HG02763 (cell line): ENCODE results near the gene CLDN6.

ENCODE experiments used
- ATAC-seq: cut with Tn5 transposase; IDR thresholded peaks from one replicate; pipeline ENCODE4 v1.9.1; 2021; ENCODE audit warnings: mild to moderate bottlenecking, moderate library complexity; ENCODE audit not compliant: unreplicated experiment

CLDN6 gene

DNA sequence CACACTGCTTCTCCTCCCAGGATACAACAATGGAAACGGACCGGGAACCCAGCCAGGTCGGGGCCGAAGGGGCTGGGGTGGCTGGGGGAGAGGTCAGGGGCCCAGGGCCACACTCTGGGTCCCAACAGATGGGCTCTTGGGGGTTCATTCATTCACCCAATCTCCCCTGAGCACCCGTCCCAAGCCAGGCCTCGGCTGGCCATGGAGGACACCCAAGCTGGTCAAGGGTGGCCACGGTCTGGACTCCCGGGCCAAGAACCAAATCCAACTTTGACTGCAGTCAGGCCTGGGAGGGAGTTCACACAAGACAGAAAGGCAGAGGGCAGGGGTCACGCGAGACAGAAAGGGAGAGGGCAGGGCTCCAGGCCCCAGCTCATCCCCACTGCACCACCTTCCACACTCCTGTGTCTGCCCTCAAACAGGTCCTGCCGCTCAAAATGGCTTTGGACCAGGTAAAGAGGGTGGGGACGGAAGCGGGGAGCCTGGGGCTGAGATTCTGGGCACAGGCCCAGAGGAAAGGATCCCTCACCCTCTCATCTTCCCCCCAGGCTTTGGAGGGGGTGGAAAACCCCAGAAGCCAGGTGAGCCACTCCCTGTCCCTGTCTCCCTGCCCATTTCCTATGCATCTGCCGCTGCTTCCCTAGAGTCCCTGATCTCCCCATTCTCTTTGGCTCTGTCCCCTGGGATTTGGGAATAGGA lies 25.5 kb downstream of the CLDN6 start:
- ATAC-seq: no peak

DNA sequence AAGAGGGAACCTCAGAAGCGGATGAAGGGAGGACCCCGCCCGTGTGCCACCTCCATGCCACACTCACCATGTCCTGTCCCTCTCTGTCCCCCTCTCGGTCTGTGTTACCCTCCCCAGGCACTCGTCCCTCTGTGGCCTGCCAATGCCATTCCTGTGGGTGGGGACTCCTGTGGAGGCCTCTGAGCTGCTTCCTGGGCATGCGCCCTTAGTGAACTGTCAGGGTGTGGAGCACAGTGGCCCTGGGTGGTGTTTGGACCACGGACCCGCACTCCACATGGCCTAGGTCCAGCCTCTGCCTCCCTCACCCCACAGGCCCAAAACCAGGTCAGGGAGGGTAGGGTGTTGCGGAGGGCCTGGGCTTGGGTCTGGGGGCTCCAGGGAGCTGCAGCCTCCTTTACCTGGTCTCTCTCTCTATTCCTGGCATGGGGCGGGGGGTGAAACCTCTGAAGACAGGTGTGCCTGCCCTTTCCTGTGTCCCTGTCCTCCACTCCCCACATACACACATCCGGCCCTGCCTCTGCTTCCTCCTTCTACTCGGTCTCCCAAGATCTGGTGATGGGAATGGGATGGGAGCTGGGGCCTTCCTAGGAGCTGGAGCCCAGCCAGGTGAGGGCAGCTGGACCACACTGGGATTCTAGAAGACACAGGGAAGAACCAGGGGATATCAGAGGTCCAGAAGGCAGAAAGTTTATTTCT lies 26.3 kb downstream of the CLDN6 start:
- ATAC-seq: no peak

DNA sequence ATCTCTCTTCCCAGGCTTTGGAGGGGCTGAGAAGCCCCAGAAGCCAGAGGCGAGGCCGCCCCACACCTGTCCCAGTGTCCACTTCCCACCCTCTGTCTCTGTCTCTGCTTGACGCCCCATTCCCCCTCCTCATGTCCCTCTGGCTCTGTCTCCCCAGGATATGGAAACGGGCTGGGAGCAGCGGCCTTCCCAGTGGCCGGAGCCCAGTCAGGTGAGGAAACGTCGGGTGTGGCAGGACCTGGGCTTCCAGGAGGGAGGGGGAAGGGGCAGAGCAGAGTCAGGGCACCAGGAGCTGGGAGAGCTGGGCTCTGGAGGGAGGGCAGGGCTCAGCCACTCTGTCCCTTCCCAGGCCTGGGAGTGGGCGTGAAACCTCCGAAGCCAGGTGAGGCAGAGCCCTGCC lies 27.1 kb downstream of the CLDN6 start:
- ATAC-seq: no peak

DNA sequence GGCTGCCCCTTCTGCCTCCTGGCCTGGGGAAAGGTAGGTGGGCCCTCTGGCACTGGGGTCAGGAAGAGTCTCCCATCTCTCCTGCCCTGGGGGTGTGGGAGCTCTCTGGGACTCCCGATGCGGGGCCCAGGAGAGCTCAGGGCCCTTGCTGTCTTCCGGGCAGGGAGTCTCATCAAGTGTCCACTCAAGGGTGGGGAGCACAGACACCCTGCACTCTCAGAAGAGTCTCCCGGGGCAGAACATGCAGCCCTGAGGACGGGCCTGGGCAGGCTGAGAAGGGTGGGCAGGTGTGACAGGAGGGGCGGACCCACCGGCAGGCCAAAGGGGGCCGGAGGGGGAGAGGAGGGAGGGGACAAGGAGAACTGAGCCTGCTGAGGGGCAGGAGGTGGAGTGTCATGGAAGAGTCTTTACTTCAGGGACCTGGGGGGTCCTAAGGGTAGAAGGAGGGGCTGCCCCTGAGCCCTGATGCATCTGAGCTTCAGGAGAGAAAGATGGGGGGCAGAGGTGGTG lies 29.3 kb downstream of the CLDN6 start:
- no peak for ATAC-seq

DNA sequence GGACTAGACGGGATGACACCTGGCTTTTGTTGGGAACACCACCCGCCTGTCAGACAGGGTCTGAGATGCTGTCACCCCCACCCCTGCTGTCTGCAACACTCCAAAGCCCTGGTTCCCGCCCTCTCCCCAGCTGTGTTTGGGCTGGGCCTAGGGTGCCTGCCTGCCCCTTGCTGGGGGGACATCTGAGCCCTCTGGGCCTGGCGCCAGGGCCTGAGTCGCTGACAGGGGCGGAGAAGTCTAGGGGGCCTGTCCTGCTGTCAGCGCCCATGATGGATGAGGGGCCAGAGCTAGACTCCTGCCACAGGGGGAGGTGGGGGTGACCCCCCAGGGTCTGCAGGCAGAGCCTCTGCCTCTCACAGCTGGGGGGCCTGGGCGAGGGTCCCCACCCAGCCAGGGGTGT lies 30.1 kb downstream of the CLDN6 start:
- ATAC-seq: no peak

DNA sequence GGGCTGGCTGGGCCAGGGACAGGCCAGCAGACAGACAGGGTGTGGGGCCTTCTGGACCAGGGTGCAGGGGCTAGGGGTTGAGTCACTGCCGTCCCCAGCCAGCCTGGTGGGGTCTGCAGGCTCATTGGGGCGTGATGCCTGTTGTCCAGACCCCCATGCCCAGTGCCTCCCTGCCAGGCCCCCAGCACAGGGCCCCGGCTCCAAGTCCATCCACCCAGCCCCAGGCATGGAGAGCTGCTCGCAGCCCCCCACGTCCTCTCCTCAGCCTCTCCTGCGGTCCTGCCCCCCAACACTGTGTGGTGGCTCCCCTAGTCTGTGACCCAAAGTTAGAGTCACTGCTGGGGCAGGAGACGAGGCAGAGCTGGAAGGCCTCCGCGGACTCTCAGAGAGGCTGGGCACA lies 30.7 kb downstream of the CLDN6 start:
- ATAC-seq: no peak

DNA sequence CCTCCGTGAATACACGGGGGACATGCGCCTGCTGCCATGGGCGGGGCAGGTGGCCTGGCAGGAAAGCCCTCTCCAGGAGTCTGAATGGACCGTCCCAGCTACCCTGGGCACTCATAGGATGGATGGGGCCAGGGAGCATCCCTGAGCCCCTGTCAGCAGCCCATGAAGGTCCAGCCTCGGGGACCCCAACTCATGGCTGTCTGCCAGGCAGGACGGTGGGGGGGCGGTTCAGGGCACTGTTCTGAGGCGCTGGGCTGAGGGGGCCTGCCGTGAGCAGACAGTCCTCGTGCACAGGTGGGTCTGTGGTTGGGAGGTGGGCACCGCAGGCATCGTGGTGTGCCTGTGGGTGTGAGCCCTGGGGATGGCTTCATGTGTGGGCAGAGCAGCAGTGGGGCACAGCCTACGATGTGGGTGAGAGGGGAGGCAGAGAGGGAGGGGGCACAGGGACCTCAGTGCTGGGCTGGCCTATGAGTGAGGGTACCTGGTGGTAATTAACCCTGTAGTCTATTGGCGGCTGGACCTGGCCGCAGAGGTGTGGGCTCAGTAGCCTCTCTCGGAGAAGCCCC lies 31.3 kb downstream of the CLDN6 start:
- no peak for ATAC-seq

DNA sequence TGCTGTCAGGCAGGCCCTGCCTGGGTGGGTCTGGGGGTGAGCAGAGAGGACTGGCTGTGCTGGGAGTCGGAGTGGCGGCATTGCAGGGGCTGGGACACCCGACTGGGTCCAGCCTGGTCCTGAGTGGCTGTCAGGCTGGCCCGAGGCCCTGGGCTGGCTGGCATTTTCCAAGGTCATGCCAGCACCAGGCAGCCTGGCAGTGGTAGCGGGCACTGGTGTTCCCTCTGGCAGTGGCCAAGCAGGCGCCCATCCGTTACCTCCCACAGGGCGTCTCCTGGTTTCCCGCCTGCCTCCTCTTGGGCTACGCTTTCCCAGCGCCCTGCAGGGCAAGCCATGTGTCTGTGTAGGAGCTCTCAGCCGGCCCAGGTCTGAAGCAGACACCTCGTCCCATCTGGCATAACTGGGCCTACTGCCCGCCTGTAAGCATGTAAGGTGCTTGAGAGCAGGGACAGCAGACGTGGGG lies 32.1 kb downstream of the CLDN6 start:
- no peak for ATAC-seq

DNA sequence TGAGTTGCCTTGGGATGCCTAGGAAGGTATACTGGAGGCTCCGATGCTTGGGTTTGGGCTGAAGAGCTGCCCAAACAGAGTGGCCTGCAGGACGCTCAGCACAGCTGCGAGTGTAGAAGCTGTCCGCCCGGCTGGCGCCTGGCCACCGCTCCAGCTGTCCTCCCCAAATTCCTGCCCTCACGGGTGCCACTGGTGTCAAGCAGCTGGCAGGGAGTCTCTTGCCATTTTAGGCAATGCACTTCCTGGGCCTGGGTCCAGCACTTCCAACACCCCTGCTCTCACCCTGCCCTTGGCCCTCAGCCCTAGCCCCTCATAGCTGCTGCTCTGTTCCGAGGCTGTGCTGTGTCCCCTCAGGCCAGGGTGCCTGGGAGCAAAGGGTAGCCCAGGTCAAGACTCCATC lies 32.5 kb downstream of the CLDN6 start:
- ATAC-seq: no peak

DNA sequence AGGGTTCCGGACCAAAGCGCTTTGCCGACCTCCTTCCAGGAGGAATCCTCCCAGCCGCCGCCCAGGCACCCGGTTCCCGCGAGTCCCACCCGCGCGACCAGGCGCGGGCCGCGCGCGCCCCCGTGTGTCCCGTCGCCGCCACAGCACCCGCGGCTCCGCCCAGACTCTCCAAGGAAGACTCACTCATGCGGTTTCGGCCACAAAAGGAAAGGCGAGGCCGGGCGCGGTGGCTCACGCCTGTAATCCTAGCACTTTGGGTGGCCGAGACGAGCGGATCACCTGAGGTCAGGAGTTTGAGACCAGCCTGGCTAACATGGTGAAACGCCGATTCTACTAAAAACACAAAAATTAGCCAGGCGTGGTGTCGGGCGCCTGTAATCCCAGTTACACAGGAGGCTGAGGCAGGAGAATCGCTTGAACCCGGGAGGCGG lies 34.3 kb downstream of the CLDN6 start:
- peak; percentile 40 for ATAC-seq

DNA sequence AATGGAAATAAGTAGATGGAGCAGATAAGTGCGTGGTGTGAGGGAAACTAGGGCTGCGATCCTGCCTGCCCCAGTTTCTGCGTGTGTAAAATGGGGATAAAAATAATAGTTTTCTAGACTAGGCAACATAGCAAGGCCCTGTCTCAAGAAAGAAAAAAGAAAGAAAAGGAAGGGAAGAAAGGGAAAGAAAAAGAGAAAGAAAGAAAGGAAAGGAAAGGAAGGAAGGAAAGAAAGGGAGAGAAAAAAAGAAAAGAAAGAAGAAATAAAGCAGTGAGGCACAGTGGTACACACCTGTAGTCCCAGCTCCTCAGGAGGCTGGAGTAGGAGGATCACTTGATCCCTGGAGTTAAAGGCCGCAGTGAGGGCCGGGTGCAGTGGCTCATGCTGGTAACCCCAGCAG lies 35.6 kb downstream of the CLDN6 start:
- no peak for ATAC-seq

DNA sequence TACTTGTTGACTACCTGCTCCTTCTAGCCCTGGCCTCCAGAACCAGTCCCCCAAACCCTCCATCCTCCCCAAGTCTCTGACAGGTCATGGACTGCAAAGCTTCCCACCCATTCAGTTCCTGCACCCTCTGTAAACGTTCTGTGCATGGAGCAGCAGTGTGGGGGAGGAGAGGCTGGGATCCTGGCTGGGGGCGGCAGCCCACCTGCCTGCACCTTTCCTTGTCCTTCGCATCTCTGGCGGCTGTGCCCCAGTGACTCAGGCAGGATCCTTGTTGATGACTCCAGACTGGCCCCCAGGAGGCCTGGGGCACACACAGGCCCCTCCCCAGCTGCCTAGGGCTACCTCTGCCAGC lies 36.1 kb downstream of the CLDN6 start:
- no peak for ATAC-seq

DNA sequence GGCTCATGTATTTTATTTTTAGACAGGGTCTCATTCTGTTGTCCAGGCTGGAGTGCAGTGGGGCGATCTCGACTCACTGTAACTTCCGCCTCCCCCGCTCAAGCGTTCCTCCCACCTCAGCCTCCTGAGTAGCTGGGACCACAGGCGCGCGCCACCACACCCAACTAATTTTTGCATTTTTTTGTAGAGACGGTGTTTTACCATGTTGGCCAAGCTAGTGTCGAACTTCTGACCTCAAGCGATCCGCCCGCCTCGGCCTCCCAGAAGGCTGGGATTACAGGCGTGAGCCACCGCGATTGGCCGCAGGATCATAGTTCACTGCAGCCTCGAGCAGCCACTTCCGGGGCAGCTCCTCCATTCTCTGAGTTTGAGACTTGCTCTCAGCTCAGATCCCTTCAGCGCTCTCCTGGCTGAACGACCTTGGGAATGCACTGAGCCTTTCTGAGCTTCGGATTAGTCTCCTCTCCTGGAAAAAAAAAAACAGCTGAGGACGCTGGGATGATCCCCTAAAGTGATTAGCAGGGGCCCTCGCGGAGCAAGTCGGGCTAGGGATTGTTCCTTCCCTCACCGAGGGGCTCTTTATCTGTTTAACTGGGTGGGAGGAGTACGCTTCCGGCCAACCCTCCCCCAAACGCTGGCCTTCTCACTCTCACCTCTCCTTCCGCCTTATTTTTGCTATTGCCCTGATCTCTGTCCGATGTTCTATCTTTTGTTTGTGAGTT lies 36.6 kb downstream of the CLDN6 start:
- no peak for ATAC-seq

DNA sequence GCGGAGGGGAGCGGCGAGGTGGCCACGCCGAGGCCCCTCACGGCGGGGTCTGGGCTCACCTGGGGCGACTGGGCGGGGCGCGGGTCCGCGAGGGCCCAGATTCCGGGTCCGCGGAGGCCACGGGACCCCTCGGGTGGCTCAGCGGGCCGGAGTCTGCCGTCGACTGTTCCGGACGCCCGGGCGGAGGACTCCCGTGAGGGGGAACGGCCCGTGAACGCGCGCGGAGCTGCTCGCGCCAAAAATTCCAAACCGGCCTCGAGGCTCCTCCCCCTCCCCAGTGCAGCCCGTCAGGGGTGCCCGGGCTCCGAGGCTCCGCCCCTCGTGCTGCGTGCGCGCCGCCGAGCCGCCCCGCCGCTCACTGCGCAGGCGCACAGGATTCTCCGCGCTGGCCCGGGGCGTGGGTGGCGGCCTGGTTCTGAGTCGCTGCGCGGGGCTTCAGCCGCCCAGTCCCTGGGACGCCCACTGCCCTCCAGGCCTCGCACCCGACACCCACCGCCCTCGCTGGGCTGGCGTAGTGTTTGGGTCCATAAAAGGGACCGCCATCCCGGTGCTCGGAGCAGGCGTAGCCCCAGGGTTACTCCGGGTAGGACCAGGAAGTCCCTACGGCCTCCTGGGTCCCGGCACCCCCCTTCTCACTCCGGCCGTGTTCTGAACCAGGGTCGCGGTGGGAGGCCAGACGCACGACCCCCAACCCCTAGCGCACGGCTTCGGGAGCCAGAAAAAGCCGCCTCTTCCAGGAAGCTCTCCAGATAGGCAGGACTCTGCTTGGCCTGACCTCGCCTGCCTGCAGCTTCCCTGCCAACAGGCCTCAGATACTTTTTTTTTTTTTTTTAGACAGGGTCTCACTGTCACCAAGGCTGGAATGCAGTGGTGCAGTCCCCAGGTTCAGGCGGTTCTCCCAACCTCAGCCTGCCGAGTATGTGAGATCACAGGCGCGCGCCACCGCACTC lies 37.5 kb downstream of the CLDN6 start, which contains the start of gene PKMYT1:
TSS of gene PKMYT1 (minus strand) at position 220 of the 950 bp plus-strand sequence. CDS start 789 bp downstream, outside the sequence.
- ATAC-seq: peak; percentile 74

DNA sequence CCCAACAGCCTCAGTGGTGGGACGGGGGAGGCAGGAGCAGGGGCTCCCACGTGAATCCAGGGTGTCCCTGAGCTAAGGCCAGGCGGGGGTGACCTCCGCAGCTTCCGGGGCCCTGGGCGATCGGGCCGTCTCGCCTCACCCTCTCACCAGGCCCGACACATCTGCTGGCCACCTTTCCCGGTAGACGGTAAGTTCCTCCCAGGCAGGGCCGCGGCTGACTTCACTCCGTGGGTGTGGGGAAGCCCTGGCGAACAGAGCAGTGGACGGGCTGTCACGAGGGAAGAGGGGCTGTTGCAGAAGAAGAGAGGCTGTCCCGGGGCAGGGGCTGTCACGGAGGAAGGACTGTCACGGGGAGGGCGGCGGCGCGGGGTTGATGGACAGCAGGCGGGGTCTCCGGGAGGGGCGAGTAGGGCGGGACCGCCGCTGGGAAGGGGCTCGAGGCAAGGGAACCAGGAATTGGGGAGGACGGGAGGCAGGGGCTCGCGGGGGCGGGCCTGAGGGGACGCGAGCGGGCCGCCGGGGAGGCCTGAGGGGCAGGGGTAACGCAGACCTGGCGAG lies 38.2 kb downstream of the CLDN6 start:
- ATAC-seq: peak; percentile 7

DNA sequence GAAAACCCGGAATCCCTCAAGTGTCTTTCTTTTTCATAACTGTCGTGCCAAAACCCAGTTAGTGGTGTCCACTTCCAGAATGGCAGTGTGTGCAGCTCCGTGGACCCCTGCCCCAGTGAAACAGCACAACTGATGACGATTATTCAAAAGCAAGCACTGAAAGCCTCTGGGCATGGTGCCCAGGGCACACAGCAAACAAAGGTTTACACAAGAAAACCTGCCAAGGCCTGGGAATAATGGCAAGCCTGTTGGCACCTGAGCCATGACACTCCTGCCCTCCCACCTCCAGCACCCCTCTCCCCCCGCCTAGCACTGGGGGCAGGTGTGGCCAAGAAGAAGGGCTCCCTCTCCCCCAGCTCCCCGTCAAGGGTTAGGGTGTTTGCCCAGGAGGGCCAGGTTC lies 40.5 kb downstream of the CLDN6 start:
- ATAC-seq: no peak

DNA sequence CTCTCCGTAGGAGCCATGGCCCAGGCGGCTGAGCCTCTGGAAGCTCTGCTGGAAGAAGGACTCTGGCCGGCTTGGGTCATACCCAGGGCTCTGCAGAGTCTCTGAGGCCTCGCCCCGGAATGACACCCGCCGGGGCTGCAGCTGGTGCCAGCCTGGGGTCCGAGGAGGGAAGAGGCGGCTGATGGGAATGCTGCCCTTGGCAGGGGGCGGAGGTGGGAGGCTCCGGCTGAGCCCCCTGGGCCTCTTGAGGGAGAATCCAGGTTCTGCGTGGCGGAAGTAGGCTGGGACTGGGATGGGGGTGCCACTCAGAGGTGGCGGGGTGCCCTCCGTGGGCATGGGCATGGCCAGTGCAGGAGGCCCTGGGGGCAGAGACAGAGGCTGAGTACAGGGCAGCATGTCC lies 41.3 kb downstream of the CLDN6 start:
- no peak for ATAC-seq

DNA sequence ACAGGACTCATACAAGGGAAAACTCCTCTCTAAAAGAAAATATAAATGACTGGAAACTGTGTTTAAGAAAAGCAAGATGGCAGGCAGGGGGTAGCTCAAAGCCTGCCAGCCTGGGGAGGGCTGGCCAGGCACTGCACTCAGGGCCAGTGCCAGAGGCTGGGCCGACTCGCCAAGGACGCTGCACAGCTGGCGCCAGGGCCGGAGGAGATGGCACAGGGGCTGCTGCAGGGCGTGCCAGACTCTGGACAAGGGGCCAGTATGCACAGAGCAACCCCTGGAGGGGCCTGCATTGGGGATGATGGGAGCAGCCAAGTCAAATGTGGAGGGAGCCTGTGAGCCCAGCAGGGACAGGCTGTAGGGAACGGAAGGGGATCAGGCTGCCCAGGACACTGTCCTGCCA lies 41.8 kb downstream of the CLDN6 start:
- ATAC-seq: no peak

DNA sequence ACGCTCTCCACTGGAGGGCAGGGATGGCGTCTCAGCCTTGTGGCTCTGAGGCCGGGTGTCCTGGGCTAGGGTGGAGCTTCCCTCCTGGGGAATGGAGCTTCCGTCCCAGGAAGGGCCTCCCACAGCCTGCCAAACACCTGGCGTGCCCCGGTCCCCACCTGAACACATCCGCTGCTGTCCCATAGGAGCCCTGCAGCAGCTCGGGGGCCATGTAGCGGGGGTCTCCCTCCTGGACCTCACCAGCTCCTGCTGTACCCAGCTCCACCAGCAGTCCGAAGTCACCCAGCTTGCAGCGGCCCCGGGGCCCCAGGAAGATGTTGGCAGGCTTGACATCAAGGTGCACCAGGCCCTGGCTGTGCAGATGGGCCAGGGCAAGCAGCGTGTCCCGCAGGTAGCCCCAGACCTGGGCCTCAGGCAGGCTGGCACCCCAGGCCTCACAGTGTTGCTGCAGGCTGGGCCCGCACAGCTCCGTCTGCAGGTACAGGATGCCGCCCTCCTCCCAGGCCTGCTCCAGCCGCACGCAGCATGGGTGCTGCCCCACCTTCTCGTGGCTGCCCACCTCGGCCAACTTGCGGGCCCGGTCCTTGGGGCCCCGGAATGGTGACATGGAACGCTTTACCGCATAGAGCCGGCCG lies 42.7 kb downstream of the CLDN6 start:
- no peak for ATAC-seq
